OCI-LY3 (cell line): ENCODE data around the gene SORL1.

Experiments
- H2AFZ ChIP-seq: fragments of 200-600, 300-600 bp; shearing (Covaris generic); 2 replicates; pipeline ENCODE4 v1.6.0; 2014; ENCODE audit warnings: antibody characterized with exemption, low read depth, low read length
- H3K27ac ChIP-seq: fragments of 200-600, 300-600 bp; sonication (generic); 2 replicates; pipeline ENCODE4 v1.5.1; 2014; ENCODE audit warnings: mild to moderate bottlenecking, low read length, moderate library complexity, mixed read lengths
- H3K27me3 ChIP-seq: fragments of 200-600, 300-600 bp; sonication (generic); 2 replicates; pipeline ENCODE4 v1.6.1; 2014; ENCODE audit warnings: low read depth, low read length, mixed read lengths
- H3K36me3 ChIP-seq: fragments of 200-600, 300-600 bp; sonication (generic); replicated peaks from 2 replicates; pipeline ENCODE3; 2014; ENCODE audit warnings: low read depth, low read length, mixed read lengths
- H3K4me1 ChIP-seq: fragments of 300-600, 200-600 bp; sonication (generic); 2 replicates; pipeline ENCODE4 v1.6.1; 2014; ENCODE audit warnings: low read length, mixed read lengths
- H3K4me2 ChIP-seq: fragments of 200-600, 300-600 bp; sonication (generic); 2 replicates; pipeline ENCODE4 v1.6.1; 2014; ENCODE audit warnings: low read length, mixed read lengths
- H3K4me3 ChIP-seq: fragments of 300-600, 200-600 bp; sonication (generic); 2 replicates; pipeline ENCODE4 v1.5.1; 2014; ENCODE audit warnings: antibody characterized with exemption, mild to moderate bottlenecking, low read length, moderate library complexity
- H3K79me2 ChIP-seq: fragments of 300-600, 200-600 bp; shearing (Covaris generic); 2 replicates; pipeline ENCODE4 v1.6.1; 2014; ENCODE audit warnings: mild to moderate bottlenecking, low read length, mixed read lengths
- H3K9ac ChIP-seq: fragments of 300-600, 200-600 bp; shearing (Covaris generic); 2 replicates; pipeline ENCODE4 v1.6.0; 2014; ENCODE audit warnings: mild to moderate bottlenecking, low read length, moderate library complexity
- H3K9me3 ChIP-seq: fragments of 200-600, 300-600 bp; shearing (Covaris generic); 2 replicates; pipeline ENCODE4 v1.6.1; 2014; ENCODE audit warnings: low read length, mixed read lengths; ENCODE audit not compliant: insufficient read depth
- H4K20me1 ChIP-seq: fragments of 200-600, 300-600 bp; sonication (generic); 2 replicates; pipeline ENCODE4 v1.6.1; 2016; ENCODE audit warnings: low read length, mixed read lengths; ENCODE audit not compliant: insufficient read depth
- CTCF ChIP-seq: fragments of 200-600, 300-600 bp; sonication (generic); IDR thresholded peaks from 2 replicates; pipeline ENCODE4 v1.5.1; 2014; ENCODE audit warnings: antibody characterized with exemption, low read length, low read depth
- EZH2phosphoT487 ChIP-seq: fragments of 200-600 bp; shearing (Covaris generic); IDR thresholded peaks from 2 replicates; pipeline ENCODE4 v1.6.1; 2018; ENCODE audit warnings: antibody characterized with exemption, mixed run types, low read depth

The SORL1 gene

GRCh38 chr11:121644187-121644512 lies 192.0 kb downstream of the SORL1 start:
- Histone ChIP-seq H3K4me1 (no peaks in the 10 kb centered on the region), H3K4me3 (no peak overlapping the region), H3K79me2 (no peaks in the 10 kb centered on the region), H3K4me2 (no peak overlapping the region), H3K27me3 (no peaks in the 10 kb centered on the region), H3K36me3 (no peaks in the 10 kb centered on the region), H2AFZ (no peak overlapping the region), H3K9ac (no peak overlapping the region), H3K9me3 (no peaks in the 10 kb centered on the region), H3K27ac (no peak overlapping the region), H4K20me1 (no peaks in the 10 kb centered on the region)
- TF ChIP-seq CTCF (no peak), EZH2phosphoT487 (no peak)

- Histone ChIP-seq H3K9ac (no peak overlapping the region), H3K36me3 (no peaks in the 10 kb centered on the region), H3K27ac (no peak overlapping the region), H3K4me3 (no peak overlapping the region), H3K9me3 (no peaks in the 10 kb centered on the region), H4K20me1 (no peaks in the 10 kb centered on the region), H3K27me3 (no peaks in the 10 kb centered on the region), H2AFZ (no peak overlapping the region), H3K4me2 (no peak overlapping the region), H3K79me2 (no peaks in the 10 kb centered on the region), H3K4me1 (peaks cover 4% of the 10 kb centered on the region)
- no peak for TF ChIP-seq EZH2phosphoT487
- TF ChIP-seq CTCF: no peak
These were observed 192.9 kb downstream of the SORL1 start for GRCh38 chr11:121645001-121645400.

- TF ChIP-seq EZH2phosphoT487 (no peak), CTCF (no peak)
- H3K27me3 ChIP-seq: no peaks in the 10 kb centered on the region
- H3K27ac ChIP-seq: no peak overlapping the region
- no peak overlapping the region for H3K9ac ChIP-seq
- no peaks in the 10 kb centered on the region for H3K9me3 ChIP-seq
- no peaks in the 10 kb centered on the region for H3K79me2 ChIP-seq
- no peaks in the 10 kb centered on the region for H3K36me3 ChIP-seq
- peaks cover 10% of the 10 kb centered on the region for H3K4me1 ChIP-seq
- H3K4me2 ChIP-seq: no peak overlapping the region
- no peak overlapping the region for H2AFZ ChIP-seq
- no peaks in the 10 kb centered on the region for H4K20me1 ChIP-seq
- no peak overlapping the region for H3K4me3 ChIP-seq
These were observed 193.5 kb downstream of the SORL1 start for GRCh38 chr11:121645596-121645995.

GRCh38 chr11:121648306-121648705 lies 196.2 kb downstream of the SORL1 start:
- no peak for TF ChIP-seq CTCF
- TF ChIP-seq EZH2phosphoT487: no peak
- Histone ChIP-seq H4K20me1 (no peaks in the 10 kb centered on the region), H3K27ac (no peak overlapping the region), H2AFZ (no peak overlapping the region), H3K36me3 (no peaks in the 10 kb centered on the region), H3K27me3 (no peaks in the 10 kb centered on the region), H3K4me1 (peaks cover 21% of the 10 kb centered on the region), H3K79me2 (no peaks in the 10 kb centered on the region), H3K4me2 (no peak overlapping the region), H3K9ac (no peak overlapping the region), H3K4me3 (no peak overlapping the region), H3K9me3 (no peaks in the 10 kb centered on the region)
